K562 (cell line): Measurements from ENCODE around the gene FUT6. TPM values are rescaled to one million over a fixed set of nuclear protein-coding genes. Genes with fewer than 3 reads are reported as not detected.

Source experiments
- CC2D1A ChIP-seq: fragments of 450-650 bp; IDR thresholded peaks from 2 replicates; pipeline ENCODE4 v1.6.1; 2017; ENCODE audit warnings: mild to moderate bottlenecking
- CHD1 ChIP-seq: fragments of 200-600 bp; sonication (generic); IDR thresholded peaks from one replicate; pipeline ENCODE4 v1.6.1; 2012; ENCODE audit warnings: mild to moderate bottlenecking, moderate library complexity, low read length, inconsistent platforms
- CTCF ChIP-seq, 3 experiments: IDR thresholded peaks in 2 of 3; conservative IDR thresholded peaks in 1 of 3; 2 replicates each; pipeline ENCODE4 v1.5.1; 2011 to 2012; ENCODE audit warnings: low read length in 3 of 3, mild to moderate bottlenecking in 3 of 3, control low read depth in 2 of 3, improper control_type of control experiment in 1 of 3, inconsistent platforms in 1 of 3, low read depth in 1 of 3, mixed read lengths in 1 of 3, moderate library complexity in 1 of 3; ENCODE audit not compliant: insufficient read depth in 2 of 3
- CXXC5 ChIP-seq: fragments of 250-450 bp; sonication (Bioruptor Pico); IDR thresholded peaks from 2 replicates; pipeline ENCODE4 v1.8.0; 2022; ENCODE audit warnings: inconsistent platforms, mild to moderate bottlenecking, moderate library complexity
- DACH1 ChIP-seq: fragments of 450-650 bp; IDR thresholded peaks from 2 replicates; pipeline ENCODE4 v1.6.1; 2018; ENCODE audit not compliant: partially characterized antibody
- ESRRA ChIP-seq: fragments of 450-650 bp; IDR thresholded peaks from 2 replicates; pipeline ENCODE4 v1.6.1; 2014; ENCODE audit warnings: low read depth, mild to moderate bottlenecking, moderate library complexity, borderline replicate concordance
- LCOR ChIP-seq: sonication (generic); formaldehyde crosslinking; IDR thresholded peaks from 2 replicates; pipeline ENCODE4 v1.8.0; 2022; ENCODE audit warnings: mild to moderate bottlenecking, missing genetic modification reagents
- NBN ChIP-seq: fragments of 450-650 bp; IDR thresholded peaks from 2 replicates; pipeline ENCODE4 v1.6.1; 2016; ENCODE audit warnings: low read depth, mild to moderate bottlenecking
- PTBP1 ChIP-seq: fragments of 200-400 bp; formaldehyde crosslinking; IDR thresholded peaks from 2 replicates; pipeline ENCODE4 v1.6.1; 2017; ENCODE audit warnings: low read depth, low read length
- SIX5 ChIP-seq, 2 experiments: IDR thresholded peaks; 2 replicates each; pipeline ENCODE4 v1.6.1; 2011; ENCODE audit warnings: low read length in 2 of 2, borderline replicate concordance in 1 of 2, low read depth in 1 of 2, mild to moderate bottlenecking in 1 of 2, moderate library complexity in 1 of 2; ENCODE audit not compliant: insufficient read depth in 1 of 2
- SRSF1 ChIP-seq: fragments of 200-400 bp; formaldehyde crosslinking; IDR thresholded peaks from 2 replicates; pipeline ENCODE4 v1.6.1; 2017; ENCODE audit warnings: mild to moderate bottlenecking, low read depth, low read length, moderate library complexity
- ZNF184 ChIP-seq: sonication (generic); formaldehyde crosslinking; IDR thresholded peaks from 2 replicates; pipeline ENCODE4 v1.5.0; 2020; ENCODE audit warnings: missing genetic modification reagents
- ZNF644 ChIP-seq: fragments of 200-800 bp; sonication (Bioruptor generic); IDR thresholded peaks from 2 replicates; pipeline ENCODE4 v1.6.1; 2016; ENCODE audit warnings: low read depth, missing genetic modification characterization, missing compliant biosample characterization
- ZSCAN32 ChIP-seq: fragments of 450-650 bp; formaldehyde crosslinking; IDR thresholded peaks from 2 replicates; pipeline ENCODE4 v1.4.0; 2020; ENCODE audit warnings: mild to moderate bottlenecking, moderate library complexity
- polyA plus RNA-seq, 8 experiments: library from polyadenylated mRNA; depleted of rRNA in 4 of 8; stranded (reverse) in 5 of 8; unstranded in 3 of 8; fragments of >200 nt; fragmentation: Nextera tagmentation in 2 of 8; fragmentation: Illumina TruSeq in 1 of 8; extraction: Ambion mirVana in 2 of 8; extraction: Trizol in 1 of 8; gene quantifications; 2 replicates each; pipeline versions ENCODE4 v1.2.1 to v1.2.3, GENCODE V29; 2011 to 2014; ENCODE audit warnings: inconsistent platforms in 1 of 8, missing spikeins in 1 of 8
- total RNA-seq, 7 experiments: library from RNA; depleted of rRNA in 6 of 7; stranded (reverse); fragments of >200 nt in 6 of 7; fragmentation: Illumina TruSeq in 2 of 7; extraction: Trizol in 2 of 7; gene quantifications; 2 replicates each; pipeline versions ENCODE4 v1.2.1 to v1.2.3, GENCODE V29; 2011 to 2021; ENCODE audit warnings: low replicate concordance in 1 of 7
- TF ChIP-seq, protein P1 (sequence below): fragments of 250-450 bp; sonication (Bioruptor Pico); IDR thresholded peaks from 2 replicates; pipeline ENCODE4 v1.4.0; 2020; ENCODE audit warnings: mild to moderate bottlenecking, moderate library complexity
- TF ChIP-seq, protein P2 (sequence below): sonication (generic); formaldehyde crosslinking; IDR thresholded peaks from 2 replicates; pipeline ENCODE4 v1.8.0; 2022; ENCODE audit warnings: mild to moderate bottlenecking, missing genetic modification reagents

Gene FUT6
- total and polyA plus RNA-seq, 9 of the 15 experiments (the other 6 are each of a cell fraction or from before 2014, with no cell fraction given): 0.04 TPM; not detected in 8

DNA sequence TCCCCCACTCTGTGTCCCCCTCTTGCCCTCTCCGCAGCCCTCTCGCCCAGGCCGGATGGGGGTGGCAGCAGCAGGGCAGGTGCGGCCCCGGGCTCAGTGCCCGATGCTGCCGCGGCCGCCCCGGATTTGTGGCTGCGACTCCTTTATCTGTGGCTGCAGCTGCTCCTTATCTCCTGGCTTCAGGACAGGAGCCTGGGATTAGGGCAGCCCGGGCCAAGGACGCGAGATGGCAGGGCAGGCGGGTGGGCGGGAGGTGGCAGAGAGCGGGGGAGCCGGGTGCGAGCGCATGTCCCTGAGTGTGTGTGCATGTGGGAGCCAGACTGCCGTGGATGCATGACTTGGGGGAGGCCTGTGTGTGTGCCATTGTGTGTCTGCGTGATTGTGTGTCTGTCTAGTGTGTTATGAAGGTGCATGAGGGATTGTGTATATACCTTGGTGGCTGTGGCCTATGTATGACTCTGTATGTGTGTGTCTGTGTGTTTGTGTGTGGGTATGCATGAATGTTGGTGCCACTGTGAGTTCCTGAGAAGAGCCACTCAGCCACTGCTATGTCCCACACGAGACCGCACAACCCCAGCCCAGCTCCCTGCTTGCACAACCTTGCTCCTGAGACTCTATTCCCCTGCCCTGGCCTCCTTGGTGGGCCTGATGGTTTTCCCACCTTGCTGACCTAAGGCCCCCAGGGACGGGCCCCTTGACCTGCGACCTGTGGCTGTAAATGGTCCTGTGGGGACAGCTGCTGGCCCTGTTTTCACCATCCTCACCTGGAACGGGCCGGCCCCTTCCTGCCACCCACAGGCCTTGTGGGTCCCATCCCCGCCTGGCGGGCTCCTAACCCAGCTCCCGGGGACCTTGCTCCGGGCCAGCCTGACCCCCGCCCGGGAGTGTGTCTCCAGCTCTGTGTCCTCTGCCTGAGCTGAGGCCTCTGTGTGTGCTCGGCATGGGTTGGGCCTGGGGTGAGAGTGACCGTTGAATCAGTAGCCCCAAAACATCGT lies 40.0 kb downstream of the FUT6 start (continued):
- TF ChIP-seq, protein P1, sequence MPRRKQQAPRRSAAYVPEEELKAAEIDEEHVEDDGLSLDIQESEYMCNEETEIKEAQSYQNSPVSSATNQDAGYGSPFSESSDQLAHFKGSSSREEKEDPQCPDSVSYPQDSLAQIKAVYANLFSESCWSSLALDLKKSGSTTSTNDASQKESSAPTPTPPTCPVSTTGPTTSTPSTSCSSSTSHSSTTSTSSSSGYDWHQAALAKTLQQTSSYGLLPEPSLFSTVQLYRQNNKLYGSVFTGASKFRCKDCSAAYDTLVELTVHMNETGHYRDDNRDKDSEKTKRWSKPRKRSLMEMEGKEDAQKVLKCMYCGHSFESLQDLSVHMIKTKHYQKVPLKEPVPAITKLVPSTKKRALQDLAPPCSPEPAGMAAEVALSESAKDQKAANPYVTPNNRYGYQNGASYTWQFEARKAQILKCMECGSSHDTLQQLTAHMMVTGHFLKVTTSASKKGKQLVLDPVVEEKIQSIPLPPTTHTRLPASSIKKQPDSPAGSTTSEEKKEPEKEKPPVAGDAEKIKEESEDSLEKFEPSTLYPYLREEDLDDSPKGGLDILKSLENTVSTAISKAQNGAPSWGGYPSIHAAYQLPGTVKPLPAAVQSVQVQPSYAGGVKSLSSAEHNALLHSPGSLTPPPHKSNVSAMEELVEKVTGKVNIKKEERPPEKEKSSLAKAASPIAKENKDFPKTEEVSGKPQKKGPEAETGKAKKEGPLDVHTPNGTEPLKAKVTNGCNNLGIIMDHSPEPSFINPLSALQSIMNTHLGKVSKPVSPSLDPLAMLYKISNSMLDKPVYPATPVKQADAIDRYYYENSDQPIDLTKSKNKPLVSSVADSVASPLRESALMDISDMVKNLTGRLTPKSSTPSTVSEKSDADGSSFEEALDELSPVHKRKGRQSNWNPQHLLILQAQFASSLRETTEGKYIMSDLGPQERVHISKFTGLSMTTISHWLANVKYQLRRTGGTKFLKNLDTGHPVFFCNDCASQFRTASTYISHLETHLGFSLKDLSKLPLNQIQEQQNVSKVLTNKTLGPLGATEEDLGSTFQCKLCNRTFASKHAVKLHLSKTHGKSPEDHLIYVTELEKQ (CRISPR knock-in tag): no peak
- TF ChIP-seq NBN: peak; percentile 88
- TF ChIP-seq, protein P2, sequence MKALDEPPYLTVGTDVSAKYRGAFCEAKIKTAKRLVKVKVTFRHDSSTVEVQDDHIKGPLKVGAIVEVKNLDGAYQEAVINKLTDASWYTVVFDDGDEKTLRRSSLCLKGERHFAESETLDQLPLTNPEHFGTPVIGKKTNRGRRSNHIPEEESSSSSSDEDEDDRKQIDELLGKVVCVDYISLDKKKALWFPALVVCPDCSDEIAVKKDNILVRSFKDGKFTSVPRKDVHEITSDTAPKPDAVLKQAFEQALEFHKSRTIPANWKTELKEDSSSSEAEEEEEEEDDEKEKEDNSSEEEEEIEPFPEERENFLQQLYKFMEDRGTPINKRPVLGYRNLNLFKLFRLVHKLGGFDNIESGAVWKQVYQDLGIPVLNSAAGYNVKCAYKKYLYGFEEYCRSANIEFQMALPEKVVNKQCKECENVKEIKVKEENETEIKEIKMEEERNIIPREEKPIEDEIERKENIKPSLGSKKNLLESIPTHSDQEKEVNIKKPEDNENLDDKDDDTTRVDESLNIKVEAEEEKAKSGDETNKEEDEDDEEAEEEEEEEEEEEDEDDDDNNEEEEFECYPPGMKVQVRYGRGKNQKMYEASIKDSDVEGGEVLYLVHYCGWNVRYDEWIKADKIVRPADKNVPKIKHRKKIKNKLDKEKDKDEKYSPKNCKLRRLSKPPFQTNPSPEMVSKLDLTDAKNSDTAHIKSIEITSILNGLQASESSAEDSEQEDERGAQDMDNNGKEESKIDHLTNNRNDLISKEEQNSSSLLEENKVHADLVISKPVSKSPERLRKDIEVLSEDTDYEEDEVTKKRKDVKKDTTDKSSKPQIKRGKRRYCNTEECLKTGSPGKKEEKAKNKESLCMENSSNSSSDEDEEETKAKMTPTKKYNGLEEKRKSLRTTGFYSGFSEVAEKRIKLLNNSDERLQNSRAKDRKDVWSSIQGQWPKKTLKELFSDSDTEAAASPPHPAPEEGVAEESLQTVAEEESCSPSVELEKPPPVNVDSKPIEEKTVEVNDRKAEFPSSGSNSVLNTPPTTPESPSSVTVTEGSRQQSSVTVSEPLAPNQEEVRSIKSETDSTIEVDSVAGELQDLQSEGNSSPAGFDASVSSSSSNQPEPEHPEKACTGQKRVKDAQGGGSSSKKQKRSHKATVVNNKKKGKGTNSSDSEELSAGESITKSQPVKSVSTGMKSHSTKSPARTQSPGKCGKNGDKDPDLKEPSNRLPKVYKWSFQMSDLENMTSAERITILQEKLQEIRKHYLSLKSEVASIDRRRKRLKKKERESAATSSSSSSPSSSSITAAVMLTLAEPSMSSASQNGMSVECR (CRISPR knock-in tag): peak; percentile 42; the same call in 1 of the 2 replicates
- no peak for TF ChIP-seq SIX5 (IDR thresholded peaks at IDR 0.05; ENCODE audit: borderline replicate concordance in 1 of 2, insufficient read depth in 1 of 2, low read depth in 1 of 2, low read length in 2 of 2)
- peak; percentile 97 for TF ChIP-seq CXXC5
- TF ChIP-seq DACH1: peak; percentile 35
- no peak for TF ChIP-seq SRSF1
- no peak for TF ChIP-seq CTCF (IDR thresholded peaks at IDR 0.05 in 2 of 3, conservative IDR thresholded peaks at IDR 0.05 in 1 of 3; ENCODE audit: insufficient read depth in 2 of 3, low read depth in 1 of 3, low read length in 3 of 3)
- peak; percentile 95 for TF ChIP-seq ESRRA
- peak; percentile 87 for TF ChIP-seq LCOR
- no peak for TF ChIP-seq PTBP1
- TF ChIP-seq ZNF644 (tag): peak; percentile 94
- TF ChIP-seq CC2D1A: peak; percentile 75; the same call in 1 of the 2 replicates
- no peak for TF ChIP-seq ZNF184 (CRISPR knock-in tag)
- TF ChIP-seq CHD1: no peak
- no peak for TF ChIP-seq ZSCAN32 (CRISPR knock-in tag)
